Measurements from ENCODE around the gene ARMC2. TPM values are rescaled to one million over a fixed set of nuclear protein-coding genes. Genes with fewer than 3 reads are reported as not detected.

Gene ARMC2
- total RNA-seq, 2 experiments from 2014 or later, result 2.6 to 8.4 TPM

DNA sequence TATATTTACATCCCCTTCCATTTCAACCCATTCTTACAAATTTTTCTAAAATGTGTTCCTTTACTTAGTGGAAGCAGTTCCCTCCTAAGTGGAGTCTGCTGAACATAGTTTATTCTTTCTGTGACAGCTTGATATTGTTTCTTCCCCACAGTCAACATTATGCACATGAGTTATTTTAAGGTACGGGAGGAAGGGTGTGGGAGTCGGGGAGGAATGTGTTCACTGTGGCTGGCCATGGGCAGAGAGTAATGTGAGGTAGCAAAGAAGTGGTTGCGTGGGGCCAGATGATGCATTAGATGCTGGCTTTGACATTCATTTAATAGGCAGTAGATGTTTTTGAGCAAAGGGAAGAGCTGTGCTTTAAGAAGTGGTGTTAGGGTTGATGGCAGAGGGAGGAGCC is 98.5 kb downstream of the ARMC2 start:
- no peaks in the 10 kb centered on the region for H3K9me3 ChIP-seq (ENCODE audit: low read length)
- no peak overlapping the region for H3K27ac ChIP-seq (ENCODE audit: low read depth, low read length, poor library complexity, severe bottlenecking)
- H4K20me1 ChIP-seq (ENCODE audit: insufficient read depth, low read length), result no peaks in the 10 kb centered on the region
- H3K9me2 ChIP-seq (ENCODE audit: insufficient read depth, low read length), result no peaks in the 10 kb centered on the region
- H3K4me2 ChIP-seq (ENCODE audit: low read length), result no peak overlapping the region
- H3K79me2 ChIP-seq (ENCODE audit: insufficient read depth, low read depth, low read length), result no peaks in the 10 kb centered on the region
- TF ChIP-seq, protein P1, sequence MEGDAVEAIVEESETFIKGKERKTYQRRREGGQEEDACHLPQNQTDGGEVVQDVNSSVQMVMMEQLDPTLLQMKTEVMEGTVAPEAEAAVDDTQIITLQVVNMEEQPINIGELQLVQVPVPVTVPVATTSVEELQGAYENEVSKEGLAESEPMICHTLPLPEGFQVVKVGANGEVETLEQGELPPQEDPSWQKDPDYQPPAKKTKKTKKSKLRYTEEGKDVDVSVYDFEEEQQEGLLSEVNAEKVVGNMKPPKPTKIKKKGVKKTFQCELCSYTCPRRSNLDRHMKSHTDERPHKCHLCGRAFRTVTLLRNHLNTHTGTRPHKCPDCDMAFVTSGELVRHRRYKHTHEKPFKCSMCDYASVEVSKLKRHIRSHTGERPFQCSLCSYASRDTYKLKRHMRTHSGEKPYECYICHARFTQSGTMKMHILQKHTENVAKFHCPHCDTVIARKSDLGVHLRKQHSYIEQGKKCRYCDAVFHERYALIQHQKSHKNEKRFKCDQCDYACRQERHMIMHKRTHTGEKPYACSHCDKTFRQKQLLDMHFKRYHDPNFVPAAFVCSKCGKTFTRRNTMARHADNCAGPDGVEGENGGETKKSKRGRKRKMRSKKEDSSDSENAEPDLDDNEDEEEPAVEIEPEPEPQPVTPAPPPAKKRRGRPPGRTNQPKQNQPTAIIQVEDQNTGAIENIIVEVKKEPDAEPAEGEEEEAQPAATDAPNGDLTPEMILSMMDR (conservative IDR thresholded peaks at IDR 0.05; ENCODE audit: low read length), result no peak
- TF ChIP-seq EZH2phosphoT487 (IDR thresholded peaks at IDR 0.05; ENCODE audit: borderline replicate concordance, low read depth, low read length), result no peak
- no TSS peak for BruUV-seq (replicated peaks)
- no peaks in the 10 kb centered on the region for H3K36me3 ChIP-seq (ENCODE audit: insufficient read depth, low read length)
- H3K4me1 ChIP-seq (ENCODE audit: insufficient read depth, low read length, poor library complexity, severe bottlenecking), result peaks cover 20% of the 10 kb centered on the region
- POLR2A ChIA-PET, result interaction anchor here (1.3 kb wide), 1 partner anchor 8 kb away, joined by 4 read pairs; no protein-coding TSS in a partner anchor
- DNase-seq (ENCODE audit: low spot score), result no peak
- no peak overlapping the region for H3K4me3 ChIP-seq (ENCODE audit: low read depth, low read length, poor library complexity, severe bottlenecking)
- H2AFZ ChIP-seq (ENCODE audit: low read length), result no peak overlapping the region
- intact Hi-C loops (cut with micrococcal nuclease; ENCODE audit: unreplicated experiment), result no loop called here
- CTCF ChIA-PET (ENCODE audit: unreplicated experiment), result no interaction called here

DNA sequence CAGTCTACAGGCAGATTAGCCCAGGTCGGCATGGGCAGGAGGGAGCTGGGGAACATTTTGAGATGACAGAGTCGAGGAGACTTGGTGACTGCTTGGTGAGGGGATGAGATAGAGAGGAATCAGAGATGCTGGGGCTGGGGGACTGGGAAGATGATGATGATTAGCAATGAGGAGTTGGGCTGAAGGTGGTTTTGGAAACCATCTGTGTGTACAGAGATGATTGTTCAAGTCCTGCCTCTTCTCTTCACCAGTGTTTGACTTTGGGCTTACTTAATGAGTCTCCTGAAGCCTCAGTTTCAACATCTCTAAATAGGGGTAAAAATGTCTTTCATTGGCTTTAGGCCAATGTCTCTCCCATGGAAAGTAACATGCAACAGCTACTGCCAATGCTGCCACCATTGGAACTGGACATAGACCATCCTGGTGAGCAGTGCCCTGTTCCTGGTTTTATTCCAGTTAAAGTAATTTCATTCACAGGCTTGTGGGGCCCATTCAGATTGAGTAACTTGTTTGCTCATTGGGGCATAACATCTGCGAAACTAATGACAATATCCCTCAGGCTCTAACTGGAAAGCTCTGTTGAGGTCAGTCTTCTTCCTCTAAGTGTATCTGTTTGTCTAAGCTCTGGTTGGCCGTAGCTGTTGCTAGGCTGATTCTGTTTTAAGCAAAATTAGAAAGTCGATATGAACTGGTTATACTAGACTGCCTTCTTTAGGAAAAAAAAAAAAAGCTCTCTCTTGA is 99.1 kb downstream of the ARMC2 start:
- no peak overlapping the region for H2AFZ ChIP-seq (ENCODE audit: low read length)
- no TSS peak for BruUV-seq (replicated peaks)
- H3K27ac ChIP-seq (ENCODE audit: low read depth, low read length, poor library complexity, severe bottlenecking), result no peak overlapping the region
- POLR2A ChIA-PET, result interaction anchor here (0.7 to 0.8 kb wide), 4 partner anchors 9 to 60 kb away, joined by 3 read pairs; no protein-coding TSS in a partner anchor
- H3K4me1 ChIP-seq (ENCODE audit: insufficient read depth, low read length, poor library complexity, severe bottlenecking), result peaks cover 20% of the 10 kb centered on the region
- intact Hi-C loops (cut with micrococcal nuclease; ENCODE audit: unreplicated experiment), result no loop called here
- no peaks in the 10 kb centered on the region for H3K36me3 ChIP-seq (ENCODE audit: insufficient read depth, low read length)
- CTCF ChIA-PET (ENCODE audit: unreplicated experiment), result interaction anchor here (0.6 to 0.9 kb wide), 2 partner anchors 9 to 18 kb away, joined by 3 to 5 read pairs; no protein-coding TSS in a partner anchor
- no peak overlapping the region for H3K4me2 ChIP-seq (ENCODE audit: low read length)
- no peak for TF ChIP-seq EZH2phosphoT487 (IDR thresholded peaks at IDR 0.05; ENCODE audit: borderline replicate concordance, low read depth, low read length)
- TF ChIP-seq, protein P1 (conservative IDR thresholded peaks at IDR 0.05; ENCODE audit: low read length), result no peak
- no peaks in the 10 kb centered on the region for H3K79me2 ChIP-seq (ENCODE audit: insufficient read depth, low read depth, low read length)
- no peaks in the 10 kb centered on the region for H3K9me3 ChIP-seq (ENCODE audit: low read length)
- no peak for DNase-seq (ENCODE audit: low spot score)
- H4K20me1 ChIP-seq (ENCODE audit: insufficient read depth, low read length), result no peaks in the 10 kb centered on the region
- H3K9me2 ChIP-seq (ENCODE audit: insufficient read depth, low read length), result no peaks in the 10 kb centered on the region
- no peak overlapping the region for H3K4me3 ChIP-seq (ENCODE audit: low read depth, low read length, poor library complexity, severe bottlenecking)

DNA sequence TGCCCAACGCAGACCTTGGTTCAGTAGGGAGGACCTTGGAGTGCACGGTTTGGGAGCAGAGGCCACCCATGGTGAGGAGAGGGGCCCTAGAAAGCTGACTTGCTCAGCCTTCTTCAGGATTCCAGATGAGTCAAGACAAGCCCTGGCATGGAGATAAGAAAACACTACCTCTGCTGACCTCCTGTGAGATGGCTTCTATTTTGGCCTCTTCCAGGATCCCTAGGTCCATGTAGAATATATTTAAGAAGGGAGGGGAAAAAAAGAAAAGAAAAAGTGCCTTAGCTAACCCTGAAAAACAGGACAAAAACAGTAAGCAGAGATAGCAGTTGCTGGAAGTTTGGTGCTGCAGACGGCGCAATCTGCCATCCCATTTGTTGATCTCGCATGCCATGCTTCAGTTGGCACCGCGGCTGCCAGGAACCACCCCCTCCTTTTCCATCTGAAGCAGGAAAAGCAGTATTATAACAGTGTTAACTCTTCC is 100.0 kb downstream of the ARMC2 start:
- Histone ChIP-seq H3K4me3 (ENCODE audit: low read depth, low read length, poor library complexity, severe bottlenecking) (no peak overlapping the region), H3K79me2 (ENCODE audit: insufficient read depth, low read depth, low read length) (no peaks in the 10 kb centered on the region), H3K4me2 (ENCODE audit: low read length) (no peak overlapping the region), H3K36me3 (ENCODE audit: insufficient read depth, low read length) (no peaks in the 10 kb centered on the region), H3K9me3 (ENCODE audit: low read length) (no peaks in the 10 kb centered on the region), H3K9me2 (ENCODE audit: insufficient read depth, low read length) (no peaks in the 10 kb centered on the region), H3K4me1 (ENCODE audit: insufficient read depth, low read length, poor library complexity, severe bottlenecking) (peaks cover 12% of the 10 kb centered on the region), H2AFZ (ENCODE audit: low read length) (0 out of 2 replicates have a peak overlapping the region, but pooled peaks have one; percentile 21), H3K27ac (ENCODE audit: low read depth, low read length, poor library complexity, severe bottlenecking) (no peak overlapping the region), H4K20me1 (ENCODE audit: insufficient read depth, low read length) (no peaks in the 10 kb centered on the region)
- TF ChIP-seq, protein P1 (conservative IDR thresholded peaks at IDR 0.05; ENCODE audit: low read length), result no peak
- no peak for TF ChIP-seq EZH2phosphoT487 (IDR thresholded peaks at IDR 0.05; ENCODE audit: borderline replicate concordance, low read depth, low read length)
- POLR2A ChIA-PET, result interaction anchor here (0.6 to 0.8 kb wide), 6 partner anchors 8 to 85 kb away, joined by 3 to 4 read pairs (median 3); no protein-coding TSS in a partner anchor
- intact Hi-C loops (cut with micrococcal nuclease; ENCODE audit: unreplicated experiment), result no loop called here
- no TSS peak for BruUV-seq (replicated peaks)
- no peak for DNase-seq (ENCODE audit: low spot score)
- CTCF ChIA-PET (ENCODE audit: unreplicated experiment), result interaction anchor here (0.6 kb wide), 1 partner anchor 19 kb away, joined by 5 read pairs; no protein-coding TSS in a partner anchor

Data from OCI-LY7 (cell line).